ENCODE results near the gene KRTAP1-1.

KRTAP1-1 gene

DNA sequence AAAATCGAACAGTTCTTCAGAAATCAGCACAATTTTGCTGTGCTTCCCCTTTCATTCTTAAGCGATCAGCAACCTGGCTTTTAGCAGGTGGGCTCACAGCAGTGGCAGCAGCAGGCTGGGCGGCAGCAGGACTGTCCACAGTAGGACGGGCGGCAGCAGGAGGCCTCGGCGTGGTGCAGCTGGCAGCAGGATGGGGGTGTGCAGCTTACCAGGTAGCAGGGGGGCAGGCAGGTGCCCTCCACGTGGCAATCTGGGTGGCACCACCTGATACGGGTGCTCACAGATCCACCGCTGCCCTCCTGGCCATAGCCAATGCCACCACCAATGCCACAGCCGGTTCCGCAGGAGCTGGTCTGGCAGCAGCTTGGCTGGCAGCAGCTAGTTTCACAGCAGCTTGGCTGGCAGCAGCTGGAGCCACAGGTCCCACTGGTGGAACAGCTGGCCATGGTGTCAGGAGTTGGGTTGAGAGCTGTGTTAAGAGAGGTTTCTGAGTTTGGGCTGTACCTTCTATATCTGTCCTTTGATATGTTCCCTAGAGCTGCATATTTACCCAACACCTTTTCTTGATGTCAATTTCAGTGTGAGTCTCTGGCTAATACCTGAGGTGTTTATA lies 11.5 kb downstream of the KRTAP1-1 start, which contains the start of gene KRTAP1-4:
KRTAP1-4 (minus strand) TSS at position 563 of the 613 bp plus-strand sequence; CDS start at position 446, 117 bp downstream.
- Histone ChIP-seq H3K4me2 (ENCODE audit: low read depth, low read length, poor library complexity, severe bottlenecking) (no peak within 1 kb of the TSS), H3K9me2 (replicated peaks; ENCODE audit: insufficient read depth, low read length) (no peaks in the 10 kb centered on the region), H3K27ac (ENCODE audit: low read depth, low read length) (no peak within 1 kb of the TSS), H3K9me3 (ENCODE audit: insufficient read depth, low read length) (no peaks in the 10 kb centered on the region), H3F3A (ENCODE audit: insufficient read depth) (no peaks in the 10 kb centered on the region), H4K20me1 (ENCODE audit: low read depth, low read length) (no peaks in the 10 kb centered on the region), H3K27me3 (ENCODE audit: low read length) (no peaks in the 10 kb centered on the region), H3K36me3 (ENCODE audit: low read length) (no peaks in the 10 kb centered on the region), H2AFZ (ENCODE audit: low read depth, low read length, severe bottlenecking) (no peak within 1 kb of the TSS), H3K9ac (ENCODE audit: low read length) (no peak within 1 kb of the TSS), H3K79me2 (ENCODE audit: insufficient read depth, low read length) (no peaks in the 10 kb centered on the region), H3K4me3 (ENCODE audit: insufficient read depth, low read length, poor library complexity, severe bottlenecking) (no peak within 1 kb of the TSS)
- TF ChIP-seq CTCF (IDR thresholded peaks at IDR 0.05; ENCODE audit: insufficient read depth, low read length, poor library complexity, severe bottlenecking) = no peak
- TF ChIP-seq EZH2phosphoT487 (conservative IDR thresholded peaks at IDR 0.05; ENCODE audit: low read length) = no peak

DNA sequence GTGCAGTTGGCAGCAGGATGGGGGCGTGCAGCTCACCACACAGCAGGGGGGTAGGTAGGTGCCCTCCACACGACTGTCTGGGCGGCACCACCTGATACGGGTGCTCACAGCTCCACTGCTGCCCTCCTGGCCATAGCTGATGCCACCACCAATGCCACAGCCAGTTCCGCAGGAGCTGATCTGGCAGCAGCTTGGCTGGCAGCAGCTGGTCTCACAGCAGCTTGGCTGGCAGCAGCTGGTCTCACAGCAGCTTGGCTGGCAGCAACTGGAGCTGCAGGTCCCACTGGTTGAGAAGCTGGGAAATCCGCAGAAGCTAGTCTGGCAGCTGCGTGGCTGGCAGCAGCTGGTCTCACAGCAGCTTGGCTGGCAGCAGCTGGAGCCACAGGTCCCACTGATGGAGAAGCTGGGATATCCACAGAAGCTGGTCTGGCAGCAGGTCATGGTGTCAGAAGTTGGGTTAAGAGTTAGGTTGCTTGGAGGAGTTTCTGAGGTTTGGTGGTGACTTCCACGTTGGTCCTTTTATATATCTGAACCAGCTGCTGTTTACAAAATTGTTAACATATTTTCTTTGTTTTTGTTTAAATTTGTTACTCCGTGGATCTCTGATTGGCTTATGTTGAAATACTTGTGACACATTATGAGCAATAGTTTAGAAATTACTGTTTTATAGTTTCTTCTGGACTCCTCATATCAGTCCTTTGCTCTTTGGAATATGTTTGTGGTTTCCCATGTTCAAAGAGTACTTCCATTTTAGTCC lies 14.4 kb downstream of the KRTAP1-1 start, which contains the start of gene KRTAP1-5:
KRTAP1-5 (minus strand) TSS at position 494 of the 757 bp plus-strand sequence; CDS start at position 441, 53 bp downstream.
- no peaks in the 10 kb centered on the region for H4K20me1 ChIP-seq (ENCODE audit: low read depth, low read length)
- H3K4me2 ChIP-seq (ENCODE audit: low read depth, low read length, poor library complexity, severe bottlenecking) = no peak within 1 kb of the TSS
- H3K9ac ChIP-seq (ENCODE audit: low read length) = no peak within 1 kb of the TSS
- H3K36me3 ChIP-seq (ENCODE audit: low read length) = no peaks in the 10 kb centered on the region
- H3K27me3 ChIP-seq (ENCODE audit: low read length) = no peaks in the 10 kb centered on the region
- H3K4me3 ChIP-seq (ENCODE audit: insufficient read depth, low read length, poor library complexity, severe bottlenecking) = no peak within 1 kb of the TSS
- no peak for TF ChIP-seq CTCF (IDR thresholded peaks at IDR 0.05; ENCODE audit: insufficient read depth, low read length, poor library complexity, severe bottlenecking)
- TF ChIP-seq EZH2phosphoT487 (conservative IDR thresholded peaks at IDR 0.05; ENCODE audit: low read length) = no peak
- H3K9me2 ChIP-seq (replicated peaks; ENCODE audit: insufficient read depth, low read length) = no peaks in the 10 kb centered on the region
- H3F3A ChIP-seq (ENCODE audit: insufficient read depth) = no peaks in the 10 kb centered on the region
- no peak within 1 kb of the TSS for H2AFZ ChIP-seq (ENCODE audit: low read depth, low read length, severe bottlenecking)
- H3K79me2 ChIP-seq (ENCODE audit: insufficient read depth, low read length) = no peaks in the 10 kb centered on the region
- no peak within 1 kb of the TSS for H3K27ac ChIP-seq (ENCODE audit: low read depth, low read length)
- no peaks in the 10 kb centered on the region for H3K9me3 ChIP-seq (ENCODE audit: insufficient read depth, low read length)

DNA sequence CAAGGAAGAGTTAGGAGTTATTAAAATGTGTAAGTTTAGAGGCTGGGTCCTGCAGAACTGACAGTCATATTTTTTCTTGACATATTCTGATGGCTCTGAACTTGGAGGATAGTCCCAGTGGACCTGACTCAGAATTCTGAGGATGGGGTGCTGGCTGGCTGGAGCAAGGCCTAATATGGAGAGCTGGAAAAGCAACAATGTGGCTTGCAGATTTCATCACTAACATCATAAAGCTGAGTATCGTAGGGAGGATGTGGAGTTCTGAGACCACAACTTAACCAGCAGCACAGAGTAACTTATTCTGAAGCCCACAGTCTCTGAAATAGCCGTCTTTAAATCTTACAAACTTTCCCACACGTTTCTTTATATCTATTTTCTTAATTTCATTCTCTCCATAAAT lies 16.6 kb downstream of the KRTAP1-1 start:
- Histone ChIP-seq H3K79me2 (ENCODE audit: insufficient read depth, low read length) (no peaks in the 10 kb centered on the region), H3K27ac (ENCODE audit: low read depth, low read length) (no peak overlapping the region), H3K4me2 (ENCODE audit: low read depth, low read length, poor library complexity, severe bottlenecking) (no peak overlapping the region), H3K9ac (ENCODE audit: low read length) (no peak overlapping the region), H3K36me3 (ENCODE audit: low read length) (no peaks in the 10 kb centered on the region), H2AFZ (ENCODE audit: low read depth, low read length, severe bottlenecking) (no peak overlapping the region), H3K9me3 (ENCODE audit: insufficient read depth, low read length) (no peaks in the 10 kb centered on the region), H3K9me2 (replicated peaks; ENCODE audit: insufficient read depth, low read length) (no peaks in the 10 kb centered on the region), H3K4me3 (ENCODE audit: insufficient read depth, low read length, poor library complexity, severe bottlenecking) (no peak overlapping the region), H4K20me1 (ENCODE audit: low read depth, low read length) (no peaks in the 10 kb centered on the region), H3K27me3 (ENCODE audit: low read length) (no peaks in the 10 kb centered on the region), H3F3A (ENCODE audit: insufficient read depth) (no peaks in the 10 kb centered on the region)
- no peak for TF ChIP-seq CTCF (IDR thresholded peaks at IDR 0.05; ENCODE audit: insufficient read depth, low read length, poor library complexity, severe bottlenecking)
- no peak for TF ChIP-seq EZH2phosphoT487 (conservative IDR thresholded peaks at IDR 0.05; ENCODE audit: low read length)

Measured in SU-DHL-6 (cell line).